NCI-H345 treated with DMSO at 0.1 percent for 48 hours (cell line): ENCODE data around the gene SLC9A5.
A peak's percentile ranks its signal among the peaks of the same experiment; 100 is the strongest.

Experiments
- DNase-seq: peaks from one replicate; lab custom pipeline; 2025; ENCODE audit not compliant: unreplicated experiment; lab: John Stamatoyannopoulos, UW

Gene SLC9A5

GRCh38 chr16:67238806-67239470 lies 9.8 kb upstream of the SLC9A5 start:
- DNase-seq, result no peak

GRCh38 chr16:67240506-67240905 lies 8.3 kb upstream of the SLC9A5 start:
- no peak for DNase-seq

- DNase-seq, result no peak
Observed at GRCh38 chr16:67241008-67241900, 7.5 kb upstream of the SLC9A5 start.

- no peak for DNase-seq
Observed at GRCh38 chr16:67242138-67242730, 6.5 kb upstream of the SLC9A5 start.

GRCh38 chr16:67243481-67243880 lies 5.3 kb upstream of the SLC9A5 start:
- no peak for DNase-seq

GRCh38 chr16:67244387-67245185 lies 4.2 kb upstream of the SLC9A5 start:
- DNase-seq, result no peak

- no peak for DNase-seq
Observed at GRCh38 chr16:67245186-67245585, 3.6 kb upstream of the SLC9A5 start.

GRCh38 chr16:67245674-67246080 lies 3.1 kb upstream of the SLC9A5 start:
- DNase-seq, result no peak

- DNase-seq, result no peak
Observed at GRCh38 chr16:67246081-67246755, 2.6 kb upstream of the SLC9A5 start.

- peak; percentile 19 for DNase-seq
Observed at GRCh38 chr16:67246756-67247191, 2.0 kb upstream of the SLC9A5 start.

- DNase-seq, result peak; percentile 65
Observed at GRCh38 chr16:67247192-67248072, 1.3 kb upstream of the SLC9A5 start, which contains the start of gene FHOD1. TSS of gene FHOD1 (minus strand) at chr16:67247481. CDS start at chr16:67247410, 71 bp downstream.

GRCh38 chr16:67248073-67248400 lies 742 bp upstream of the SLC9A5 start:
- no peak for DNase-seq

GRCh38 chr16:67249178-67250044 lies 632 bp downstream of the SLC9A5 start:
- no peak for DNase-seq

- no peak for DNase-seq
Observed at GRCh38 chr16:67250045-67250327, 1.2 kb downstream of the SLC9A5 start.

- DNase-seq, result no peak
Observed at GRCh38 chr16:67252609-67253497, 4.1 kb downstream of the SLC9A5 start.

GRCh38 chr16:67254801-67255552 lies 6.2 kb downstream of the SLC9A5 start:
- DNase-seq, result no peak

GRCh38 chr16:67255553-67256221 lies 6.9 kb downstream of the SLC9A5 start:
- DNase-seq, result no peak
